ENCODE results near the gene PRRC2A.

PRRC2A gene

DNA sequence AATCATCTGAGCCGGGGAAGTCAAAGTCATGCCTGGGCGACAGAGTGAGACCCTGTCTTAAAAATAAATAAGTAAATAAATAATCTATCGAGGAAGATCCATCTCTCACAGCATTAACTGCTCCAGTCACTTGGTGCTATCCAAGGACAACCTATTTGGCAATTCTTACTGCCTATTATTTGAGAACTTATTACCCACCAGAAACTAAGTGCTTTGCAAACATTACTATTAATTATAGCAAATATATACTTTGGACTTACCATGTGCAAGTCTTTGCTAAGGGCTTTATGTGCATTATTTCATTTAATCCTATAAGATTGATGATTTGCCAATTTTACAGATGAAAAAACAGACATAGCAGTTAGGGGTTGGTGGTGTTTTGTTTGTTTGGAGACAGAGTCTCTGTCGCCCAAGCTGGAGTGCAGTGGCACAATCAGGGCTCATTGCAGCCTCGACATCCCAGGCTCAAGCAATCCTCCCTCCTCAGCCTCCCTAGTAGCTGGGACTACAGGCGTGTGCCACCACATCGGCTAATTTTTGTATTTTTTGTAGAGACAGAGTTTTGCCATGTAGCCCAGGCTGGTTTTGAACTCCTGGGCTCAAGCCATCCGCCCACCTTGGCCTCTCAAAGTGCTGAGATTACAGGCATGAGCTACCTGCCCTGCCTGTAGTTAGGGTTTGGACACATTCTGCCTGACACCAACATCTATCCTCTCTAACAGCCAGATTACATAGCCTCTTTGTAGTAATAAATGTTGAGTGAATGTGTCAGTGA, 34.2 kb downstream of the PRRC2A start:
- no peak for DNase-seq

DNA sequence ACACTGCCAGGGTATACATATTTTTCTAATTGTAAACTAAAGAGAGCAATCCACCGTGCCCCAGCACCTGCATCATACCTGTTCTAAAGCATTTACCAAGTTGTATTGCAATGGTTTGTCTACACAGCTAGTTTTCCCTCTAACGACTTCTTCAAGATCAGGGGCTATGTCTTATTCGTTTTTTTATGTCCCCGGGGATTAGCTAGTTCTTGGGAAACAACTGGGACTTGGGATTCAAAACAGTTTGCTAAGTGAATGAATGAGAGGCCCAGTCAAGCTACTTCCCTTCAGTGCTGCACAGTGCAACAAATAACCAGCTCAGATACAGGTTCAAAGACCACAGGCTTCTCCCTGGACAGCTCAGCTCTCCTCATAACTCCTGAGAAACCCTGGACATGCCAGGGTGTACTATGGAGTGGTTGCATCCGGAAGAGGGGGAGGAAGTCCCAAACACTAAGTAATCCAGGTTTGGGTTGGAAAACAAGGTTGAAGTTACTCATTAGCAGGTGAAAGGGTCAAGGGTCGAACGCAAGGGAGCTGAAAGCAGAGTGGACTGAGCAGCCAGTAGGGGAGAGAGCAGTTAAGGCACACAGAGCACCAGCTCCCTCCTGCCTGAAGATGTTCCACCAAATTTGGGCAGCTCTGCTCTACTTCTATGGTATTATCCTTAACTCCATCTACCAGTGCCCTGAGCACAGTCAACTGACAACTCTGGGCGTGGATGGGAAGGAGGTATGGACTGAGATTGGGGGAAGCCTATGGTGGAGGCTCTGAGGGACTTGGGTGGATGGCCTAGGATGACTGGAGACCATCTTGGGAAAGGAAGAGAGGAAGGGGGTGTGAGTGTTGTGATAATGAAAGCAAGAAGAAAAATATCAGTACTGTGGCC, 35.1 kb downstream of the PRRC2A start, which contains the start of gene APOM:
Gene APOM, plus strand, starts transcription at position 546 of the 889 bp plus-strand sequence. Its CDS starts 73 bp downstream, at position 619.
- no peak for DNase-seq

DNA sequence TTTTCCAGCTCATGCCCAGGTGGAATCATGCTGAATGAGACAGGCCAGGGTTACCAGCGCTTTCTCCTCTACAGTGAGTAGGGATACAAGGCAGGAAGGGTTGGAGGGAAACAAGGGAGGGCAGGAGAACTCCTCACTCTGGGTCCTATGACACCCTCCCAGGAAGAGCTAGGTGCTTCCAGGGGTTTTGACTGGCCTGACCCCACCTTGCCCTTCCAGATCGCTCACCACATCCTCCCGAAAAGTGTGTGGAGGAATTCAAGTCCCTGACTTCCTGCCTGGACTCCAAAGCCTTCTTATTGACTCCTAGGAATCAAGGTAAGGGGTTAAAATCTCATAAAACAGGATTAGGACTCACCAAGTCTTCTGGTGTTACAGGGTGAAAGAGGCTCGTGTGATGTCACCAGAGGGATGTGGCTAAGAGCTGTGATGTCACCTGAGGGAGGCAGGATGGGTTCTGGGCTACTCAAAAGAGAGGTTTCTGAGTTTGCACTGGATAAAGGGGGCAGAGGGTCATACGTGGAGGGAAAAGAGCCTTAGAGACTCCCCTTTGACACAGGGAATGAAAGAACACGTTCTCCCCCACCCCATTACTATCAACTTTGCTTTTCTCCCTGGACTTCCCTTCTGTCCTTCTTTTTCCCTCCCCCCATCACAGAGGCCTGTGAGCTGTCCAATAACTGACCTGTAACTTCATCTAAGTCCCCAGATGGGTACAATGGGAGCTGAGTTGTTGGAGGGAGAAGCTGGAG, 37.1 kb downstream of the PRRC2A start:
- DNase-seq = no peak

DNA sequence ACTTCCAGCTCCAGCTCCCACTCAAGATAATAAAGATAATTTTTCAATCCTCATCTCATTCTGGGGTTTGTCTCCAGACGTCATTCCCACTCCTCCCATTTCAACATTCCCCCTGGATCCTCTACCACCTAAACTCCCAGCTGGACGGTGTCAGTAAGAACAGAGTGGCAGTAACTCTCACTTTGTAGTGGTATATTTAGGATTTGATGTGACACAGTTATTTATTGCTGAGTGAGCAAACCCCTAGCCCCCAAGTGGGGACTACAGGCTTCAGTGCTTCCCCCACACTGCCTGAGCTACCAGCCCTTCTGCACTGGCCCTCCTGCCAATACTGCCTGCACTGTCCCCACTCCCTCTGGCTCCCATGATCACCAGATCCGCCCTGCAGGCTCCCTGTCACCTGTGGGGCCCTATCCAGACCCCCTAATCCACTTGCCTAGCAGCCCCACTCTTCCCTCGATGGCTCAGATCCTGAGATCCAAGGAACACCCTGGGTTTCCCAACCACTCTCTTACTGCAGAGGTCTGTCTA, 37.7 kb downstream of the PRRC2A start:
- no peak for DNase-seq

DNA sequence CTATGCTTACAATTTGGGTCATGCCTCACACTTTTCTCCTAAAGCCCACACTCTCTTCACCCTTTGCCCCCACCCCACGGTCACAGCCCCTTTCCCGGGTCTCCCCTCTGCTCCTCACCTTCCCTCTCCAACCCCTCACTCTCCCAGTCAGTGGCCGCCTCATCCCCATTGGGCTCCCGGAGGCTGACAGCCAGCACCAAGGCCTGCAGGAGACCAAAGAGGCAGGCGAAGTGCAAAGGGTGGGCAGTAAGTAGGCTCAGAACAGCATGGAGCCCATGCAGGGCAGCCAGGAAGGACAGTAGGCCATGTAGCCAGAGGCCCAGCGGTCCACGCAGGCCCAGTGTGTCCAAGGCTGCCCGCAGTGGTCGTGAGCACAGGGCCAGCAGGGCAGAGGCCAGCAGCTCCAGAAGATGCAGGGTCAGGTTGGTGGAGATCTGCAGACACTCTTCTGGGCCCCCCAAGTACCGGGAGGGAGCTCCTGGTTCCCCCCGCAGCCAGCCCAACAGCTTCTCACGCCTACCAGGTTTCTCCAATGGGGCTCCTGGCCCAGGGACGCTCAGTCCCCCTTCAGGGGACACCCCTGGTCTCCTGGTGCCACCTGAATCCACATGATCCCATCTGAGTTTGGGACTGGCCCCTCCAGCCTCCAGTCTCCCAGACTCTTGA, 38.6 kb downstream of the PRRC2A start:
- DNase-seq = no peak

DNA sequence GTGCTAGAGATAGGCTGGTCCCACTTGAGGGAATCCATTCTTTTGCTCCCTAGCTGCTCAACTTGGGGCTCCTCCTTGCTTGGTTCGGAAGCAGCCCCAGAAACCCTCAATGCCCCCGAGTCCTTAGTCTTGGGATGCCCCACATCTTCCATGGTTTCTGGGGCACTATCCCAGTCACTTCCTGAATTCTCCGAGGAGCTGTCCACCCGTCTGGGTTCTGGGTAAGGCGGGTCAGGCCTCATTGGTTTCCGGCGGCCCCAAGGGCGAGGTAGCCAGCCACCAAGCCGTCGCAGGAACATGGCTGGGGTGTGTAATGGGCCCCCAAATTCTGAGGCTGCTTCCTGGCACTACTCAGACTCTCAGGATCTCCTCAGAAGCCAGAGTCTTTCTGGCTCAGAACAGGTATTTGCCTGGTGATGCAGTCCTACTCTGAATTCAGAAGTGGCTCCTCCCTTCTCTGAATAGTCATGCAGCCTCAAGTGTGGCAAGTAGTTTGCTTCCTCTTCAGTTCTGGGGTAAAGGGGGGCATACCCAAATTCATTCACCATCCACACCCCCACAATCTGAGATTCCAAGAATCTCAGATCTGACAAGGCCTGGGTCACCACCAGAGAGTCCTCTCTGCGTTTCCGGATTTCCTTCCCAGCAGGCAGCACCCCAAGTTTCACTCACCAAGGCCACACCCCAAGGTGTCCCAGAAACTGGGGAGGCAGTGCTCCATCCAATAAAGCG, 39.3 kb downstream of the PRRC2A start:
- peak; percentile 42 for DNase-seq

DNA sequence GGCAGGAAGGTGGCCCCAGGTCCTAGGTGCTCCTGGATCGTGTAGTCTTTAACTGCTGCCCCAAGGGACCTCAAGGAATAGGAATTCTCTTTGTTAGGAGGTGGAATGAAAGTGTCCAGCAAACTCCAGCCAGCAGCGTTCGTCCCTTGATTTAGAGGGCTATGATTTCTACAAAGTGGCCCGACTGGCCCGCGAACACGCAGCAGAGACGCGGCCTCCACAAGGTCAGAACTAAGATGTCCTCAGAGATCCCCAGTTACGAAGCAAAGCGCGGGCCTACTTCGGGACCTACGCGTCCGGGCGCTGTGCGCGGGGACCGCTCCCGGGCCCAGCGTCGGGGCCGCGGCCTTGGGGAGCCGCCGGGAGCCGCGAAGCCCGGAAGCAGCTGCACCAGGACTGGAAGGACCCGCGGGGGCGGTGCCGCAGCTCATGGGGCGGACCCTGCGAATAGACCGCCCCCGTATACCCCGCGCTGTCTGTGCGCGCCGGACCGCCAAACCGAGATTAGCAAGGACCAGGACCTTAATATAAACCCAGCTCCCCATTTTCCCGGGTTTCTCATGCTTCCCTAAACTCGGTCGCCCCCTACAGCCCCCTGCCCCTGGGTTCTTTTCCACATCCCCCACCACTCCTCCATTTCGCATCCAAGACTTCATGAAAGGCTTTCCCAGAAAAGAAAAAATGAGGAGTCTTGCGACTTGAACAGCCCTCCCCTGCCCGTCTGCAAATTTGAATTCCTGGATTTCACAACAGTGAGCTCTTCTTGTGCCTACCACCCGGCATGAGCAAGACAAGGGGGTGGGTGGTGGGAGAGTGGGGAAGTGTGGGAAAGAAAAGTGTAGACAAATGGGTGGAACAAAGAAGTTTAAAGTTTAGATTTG, 40.1 kb downstream of the PRRC2A start, which contains the start of gene C6orf47:
Gene C6orf47, minus strand, starts transcription at position 398 of the 881 bp plus-strand sequence. CDS start 831 bp downstream, outside the sequence.
- peak; percentile 77 for DNase-seq

DNA sequence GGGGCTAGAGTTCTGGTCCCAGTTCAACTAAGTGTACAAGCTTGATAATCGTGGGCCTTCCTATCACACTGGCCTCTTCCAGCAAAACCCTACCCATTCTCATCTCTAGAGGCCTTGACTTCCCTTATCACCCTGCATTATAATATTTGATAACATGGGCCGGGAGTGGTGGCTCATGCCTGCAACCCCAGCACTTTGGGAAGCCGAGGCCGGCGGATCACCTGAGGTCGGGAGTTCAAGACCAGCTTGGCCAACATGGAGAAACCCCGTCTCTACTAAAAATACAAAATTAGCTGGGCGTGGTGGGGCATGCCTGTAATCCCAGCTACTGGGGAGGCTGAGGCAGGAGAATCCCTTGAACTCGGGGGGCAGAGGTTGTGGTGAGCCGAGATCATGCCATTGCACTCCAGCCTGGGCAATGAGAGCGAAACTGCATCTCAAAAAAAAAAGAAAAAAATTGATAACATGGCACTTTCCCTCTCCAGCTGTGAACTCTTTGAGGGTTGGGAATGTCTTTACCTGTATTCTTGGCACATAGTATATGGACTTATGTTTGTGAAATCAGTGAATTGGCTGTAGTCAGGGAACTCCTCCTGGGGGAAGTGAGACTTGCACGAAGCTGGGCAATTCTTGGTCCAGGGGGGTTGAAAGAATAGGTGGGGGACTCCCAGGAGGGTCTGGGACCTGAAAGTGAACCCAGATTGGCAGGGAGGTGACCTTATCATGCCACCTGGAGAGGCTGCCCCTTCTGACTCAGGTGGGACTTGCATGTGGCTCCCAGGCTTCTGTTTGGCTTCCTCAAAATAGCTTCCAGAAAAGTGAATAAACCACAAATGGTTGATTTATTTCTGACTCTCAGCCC, 41.0 kb downstream of the PRRC2A start:
- no peak for DNase-seq

DNA sequence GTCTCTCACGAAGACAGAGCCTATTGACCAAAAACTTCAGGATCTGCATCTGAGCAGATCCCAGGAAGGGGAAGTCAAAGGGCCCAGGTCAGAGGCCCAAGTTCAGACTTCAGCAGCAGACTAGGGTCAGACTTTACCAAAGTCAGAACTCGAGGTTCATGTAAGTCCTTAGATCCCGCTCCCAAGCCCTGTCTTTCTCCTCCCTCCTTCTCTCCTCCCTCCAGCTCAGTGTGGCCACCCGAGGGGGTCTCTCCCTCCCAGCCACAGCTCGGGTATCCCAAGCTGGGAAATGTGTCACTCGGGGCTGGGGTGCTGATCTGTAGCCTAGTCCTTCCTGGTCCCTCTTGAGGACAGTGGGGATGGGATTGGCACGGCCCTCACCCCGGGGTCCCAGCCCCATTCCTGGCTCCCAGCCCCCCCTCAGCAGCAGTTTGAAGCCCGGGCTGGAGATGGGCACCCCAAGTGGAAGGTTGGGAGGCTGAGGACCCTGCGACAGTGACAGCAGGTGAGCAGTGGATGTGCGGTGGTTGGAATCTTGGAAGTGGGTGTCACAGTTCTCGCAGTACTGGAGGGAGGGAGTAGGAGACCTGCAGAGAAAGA, 41.7 kb downstream of the PRRC2A start:
- DNase-seq = no peak

DNA sequence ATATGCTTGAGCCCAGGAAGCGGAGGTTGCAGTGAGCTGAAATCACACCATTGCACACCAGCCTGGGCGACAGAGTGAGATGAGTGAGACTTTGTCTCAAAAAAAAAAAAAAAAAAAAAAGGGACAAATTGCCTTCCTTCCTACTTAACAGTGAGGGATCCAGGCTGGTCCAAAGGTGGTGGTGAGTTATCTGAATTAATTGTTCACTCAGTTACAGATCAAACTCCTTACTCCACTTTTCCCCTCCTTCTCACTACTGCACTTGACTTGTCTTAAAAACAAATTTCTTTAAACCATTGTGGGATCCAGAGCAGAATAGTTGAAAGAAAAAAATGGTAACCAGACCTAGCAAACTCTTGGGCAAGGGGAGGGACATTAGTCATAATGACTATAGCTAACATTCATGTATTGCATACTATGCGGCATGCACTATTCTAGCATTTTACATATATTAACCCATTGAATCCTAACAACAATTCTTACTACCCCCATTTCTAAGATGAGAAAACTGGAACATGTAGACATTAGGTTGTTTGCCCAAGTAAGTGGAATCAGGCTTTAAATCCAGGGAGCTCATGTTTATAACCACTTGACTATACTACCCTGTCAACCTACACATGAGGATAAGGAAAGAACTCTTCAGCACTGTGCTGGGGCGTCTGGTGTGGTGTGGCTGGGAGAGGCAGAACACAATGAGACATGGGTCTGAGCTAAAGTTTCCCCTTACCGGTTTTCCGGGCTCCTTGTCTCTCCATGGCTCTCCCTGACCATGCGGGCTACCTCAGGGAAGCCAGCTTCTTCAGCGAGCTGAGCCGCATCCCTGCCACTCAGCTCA, 42.8 kb downstream of the PRRC2A start:
- DNase-seq = no peak

DNA sequence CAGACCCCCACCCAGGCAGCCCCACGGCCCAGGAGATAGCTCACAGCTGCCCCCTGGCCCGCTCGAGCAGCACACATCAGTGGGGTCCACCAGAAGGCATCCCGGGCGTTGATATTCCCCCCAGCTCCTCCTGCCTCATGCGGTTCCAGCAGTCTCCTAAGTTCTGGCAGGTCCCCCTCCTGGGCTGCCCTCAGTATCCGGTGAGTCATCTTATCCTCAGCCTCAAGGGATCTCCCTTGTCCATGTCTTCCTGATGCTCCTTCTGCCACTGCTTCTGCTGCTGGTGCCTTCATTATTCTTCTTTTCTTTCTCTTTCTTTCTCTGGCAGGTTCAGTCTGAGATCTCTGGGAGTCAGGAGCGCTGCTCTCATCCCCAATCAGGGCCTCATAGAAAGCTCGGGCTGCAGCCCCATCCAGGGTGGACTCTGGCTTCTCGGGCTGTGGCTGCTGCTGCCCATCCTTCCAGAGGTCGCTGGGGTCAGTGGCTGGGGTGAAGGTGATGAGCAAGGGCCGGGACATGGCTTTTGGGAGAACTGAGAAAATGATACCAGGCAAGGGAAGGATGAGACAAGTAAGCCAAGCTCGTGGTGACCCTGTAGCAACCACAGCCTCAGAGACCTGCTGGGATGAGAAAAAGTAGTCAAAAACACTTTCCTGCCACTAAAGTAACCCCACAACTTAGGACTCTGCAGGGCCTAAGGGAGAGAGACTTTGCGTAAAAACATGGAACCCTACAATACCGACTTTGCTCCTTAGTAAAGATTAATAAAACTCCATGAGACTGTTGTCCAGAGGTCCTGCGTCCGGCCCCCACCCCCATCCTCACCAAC, 43.7 kb downstream of the PRRC2A start:
- DNase-seq = no peak

DNA sequence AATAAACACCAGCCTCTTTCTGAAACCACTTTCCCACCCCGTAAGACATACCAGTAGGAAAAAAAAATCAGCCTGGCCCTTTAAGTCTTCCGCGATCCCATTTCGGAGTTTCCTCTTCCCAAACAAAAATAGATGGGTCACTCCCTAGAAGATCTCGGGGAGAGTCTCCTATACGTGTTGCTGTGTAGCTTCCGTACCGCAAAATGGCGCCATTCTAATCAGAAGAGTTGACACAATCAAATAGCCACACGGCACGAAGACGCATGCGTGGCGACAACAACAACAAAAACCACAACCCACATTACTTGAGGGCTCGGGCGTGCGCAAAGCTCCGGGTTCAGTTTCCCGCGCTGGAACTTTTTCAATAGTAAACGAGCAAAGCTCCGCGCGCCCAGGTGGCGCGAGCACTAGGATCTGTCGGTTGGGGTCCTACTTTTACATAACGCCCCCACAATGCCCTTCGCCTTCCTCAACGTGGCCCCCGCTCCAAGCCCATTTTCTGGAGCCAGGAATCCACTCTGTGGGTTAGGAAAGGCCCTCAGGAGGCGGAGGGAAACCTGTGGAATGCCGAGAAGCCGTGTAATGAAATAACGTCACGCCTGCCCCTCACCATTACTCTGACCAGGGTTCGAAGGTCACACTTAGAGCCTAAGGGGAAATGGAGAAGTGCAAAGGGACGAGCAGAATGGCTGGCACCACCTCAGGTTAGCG, 44.4 kb downstream of the PRRC2A start, which contains the start of gene GPANK1:
Gene GPANK1, minus strand, starts transcription at position 208 of the 711 bp plus-strand sequence. CDS start 519 bp downstream, outside the sequence.
- peak; percentile 84 for DNase-seq

DNA sequence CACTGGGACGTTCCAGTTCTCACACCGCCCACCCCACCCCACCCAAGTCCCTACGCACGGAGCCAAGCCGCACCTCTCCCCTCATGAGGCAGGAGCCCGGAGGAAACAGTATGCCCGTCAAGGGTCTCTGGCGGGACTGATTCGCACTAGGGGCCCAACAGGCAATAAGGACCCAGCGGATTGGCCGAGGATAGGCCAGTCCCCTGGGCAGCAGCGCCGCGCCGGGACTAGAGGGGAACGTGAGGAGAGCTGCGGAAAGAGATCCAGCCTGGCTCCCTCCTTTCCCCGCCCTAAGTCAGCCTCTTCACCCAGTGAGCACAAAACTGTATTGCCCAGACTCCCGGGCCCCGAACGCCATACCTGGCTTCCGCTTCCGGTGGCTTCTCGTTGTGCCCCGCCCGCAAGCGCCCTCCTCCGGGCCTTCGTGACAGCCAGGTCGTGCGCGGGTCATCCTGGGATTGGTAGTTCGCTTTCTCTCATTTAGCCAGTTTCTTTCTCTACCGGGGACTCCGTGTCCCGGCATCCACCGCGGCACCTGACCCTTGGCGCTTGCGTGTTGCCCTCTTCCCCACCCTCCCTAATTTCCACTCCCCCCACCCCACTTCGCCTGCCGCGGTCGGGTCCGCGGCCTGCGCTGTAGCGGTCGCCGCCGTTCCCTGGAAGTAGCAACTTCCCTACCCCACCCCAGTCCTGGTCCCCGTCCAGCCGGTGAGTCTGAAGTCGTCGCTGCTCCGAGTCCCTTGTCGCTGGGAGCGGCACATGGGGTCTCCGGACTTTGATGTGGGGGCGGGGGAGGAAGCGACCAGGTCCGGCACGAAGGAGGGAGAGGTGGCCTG, 45.2 kb downstream of the PRRC2A start, which contains the start of gene CSNK2B:
Gene CSNK2B, plus strand, starts transcription at position 580 of the 836 bp plus-strand sequence. CDS start 752 bp downstream, outside the sequence.
- DNase-seq = peak; percentile 94

DNA sequence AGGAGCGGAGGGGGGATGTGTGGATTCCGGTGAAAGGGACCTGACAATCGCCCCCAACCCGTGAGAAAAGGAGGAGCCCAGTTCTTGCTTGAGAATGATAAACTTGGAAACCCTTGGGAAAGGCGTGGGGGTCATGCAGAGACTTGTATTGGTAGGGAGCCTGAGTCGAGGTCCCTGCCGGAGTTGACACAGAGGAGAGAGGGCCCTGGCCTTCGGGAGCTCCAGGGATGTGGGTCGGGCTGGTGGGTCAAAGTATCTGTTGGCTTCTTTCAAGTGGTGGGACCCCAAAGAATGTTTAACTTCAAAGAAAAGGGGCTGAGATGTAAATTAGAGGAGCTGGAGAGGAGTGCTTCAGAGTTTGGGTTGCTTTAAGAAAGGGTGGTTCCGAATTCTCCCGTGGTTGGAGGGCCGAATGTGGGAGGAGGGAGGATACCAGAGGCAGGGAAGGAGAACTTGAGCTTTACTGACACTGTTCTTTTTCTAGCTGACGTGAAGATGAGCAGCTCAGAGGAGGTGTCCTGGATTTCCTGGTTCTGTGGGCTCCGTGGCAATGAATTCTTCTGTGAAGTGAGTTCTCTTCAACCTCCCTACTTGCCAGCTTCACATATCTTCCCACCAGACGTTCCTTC, 45.9 kb downstream of the PRRC2A start:
- no peak for DNase-seq

DNA sequence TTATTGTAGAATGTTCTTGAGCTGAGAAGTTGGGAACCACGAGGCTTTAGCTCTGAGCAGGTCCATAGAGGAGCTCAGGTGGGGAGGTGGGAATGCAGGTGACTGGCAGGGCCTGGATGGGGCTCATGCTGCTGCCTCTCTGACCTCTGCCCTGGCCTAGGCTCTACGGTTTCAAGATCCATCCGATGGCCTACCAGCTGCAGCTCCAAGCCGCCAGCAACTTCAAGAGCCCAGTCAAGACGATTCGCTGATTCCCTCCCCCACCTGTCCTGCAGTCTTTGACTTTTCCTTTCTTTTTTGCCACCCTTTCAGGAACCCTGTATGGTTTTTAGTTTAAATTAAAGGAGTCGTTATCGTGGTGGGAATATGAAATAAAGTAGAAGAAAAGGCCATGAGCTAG, 49.2 kb downstream of the PRRC2A start, which contains the start of gene LY6G5B:
Gene LY6G5B, plus strand, starts transcription at position 301 of the 400 bp plus-strand sequence. CDS start 975 bp downstream, outside the sequence.
- DNase-seq = no peak
